ENCODE data around the gene IFIT1B.

IFIT1B gene

DNA sequence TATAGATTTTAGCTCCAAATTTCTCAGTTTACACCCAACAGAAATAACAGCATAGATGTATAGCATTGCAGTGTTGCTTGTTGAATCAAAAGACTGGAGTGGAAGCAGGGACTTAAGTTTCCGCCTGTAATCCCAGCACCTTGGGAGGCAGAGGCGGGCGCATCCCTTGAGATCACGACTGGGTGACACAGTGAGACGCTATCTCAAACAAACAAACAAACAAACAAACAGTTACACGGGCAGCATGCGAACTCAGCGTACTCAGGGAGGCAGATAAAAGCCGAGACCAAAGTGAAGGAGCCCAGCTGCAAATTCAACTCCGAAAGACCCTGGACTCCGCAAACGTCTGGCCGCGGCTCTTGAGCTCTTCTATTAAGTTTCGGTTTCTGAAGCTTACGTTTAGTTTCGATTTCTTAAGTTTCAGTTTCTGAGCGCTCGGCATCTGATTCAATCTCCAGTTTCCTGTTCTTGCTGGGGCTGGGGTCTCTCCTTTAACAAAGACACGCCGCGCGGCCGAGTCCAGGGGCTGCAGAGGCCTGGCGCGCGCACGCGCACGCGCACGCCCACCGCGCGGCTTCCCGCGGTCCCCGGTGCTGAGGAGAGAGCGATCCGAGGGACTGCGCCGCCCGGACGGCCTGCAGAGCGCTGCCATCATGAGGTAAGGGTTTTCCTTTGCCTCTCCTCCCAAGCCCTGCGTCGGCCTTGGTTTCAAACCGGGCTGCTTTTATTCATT is 36.5 kb downstream of the IFIT1B start, which contains the start of gene IFIT5:
Gene IFIT5, plus strand, starts transcription at position 423 of the 733 bp plus-strand sequence. Its CDS starts 231 bp downstream, at position 654.
- DNase-seq = peak; percentile 71

DNA sequence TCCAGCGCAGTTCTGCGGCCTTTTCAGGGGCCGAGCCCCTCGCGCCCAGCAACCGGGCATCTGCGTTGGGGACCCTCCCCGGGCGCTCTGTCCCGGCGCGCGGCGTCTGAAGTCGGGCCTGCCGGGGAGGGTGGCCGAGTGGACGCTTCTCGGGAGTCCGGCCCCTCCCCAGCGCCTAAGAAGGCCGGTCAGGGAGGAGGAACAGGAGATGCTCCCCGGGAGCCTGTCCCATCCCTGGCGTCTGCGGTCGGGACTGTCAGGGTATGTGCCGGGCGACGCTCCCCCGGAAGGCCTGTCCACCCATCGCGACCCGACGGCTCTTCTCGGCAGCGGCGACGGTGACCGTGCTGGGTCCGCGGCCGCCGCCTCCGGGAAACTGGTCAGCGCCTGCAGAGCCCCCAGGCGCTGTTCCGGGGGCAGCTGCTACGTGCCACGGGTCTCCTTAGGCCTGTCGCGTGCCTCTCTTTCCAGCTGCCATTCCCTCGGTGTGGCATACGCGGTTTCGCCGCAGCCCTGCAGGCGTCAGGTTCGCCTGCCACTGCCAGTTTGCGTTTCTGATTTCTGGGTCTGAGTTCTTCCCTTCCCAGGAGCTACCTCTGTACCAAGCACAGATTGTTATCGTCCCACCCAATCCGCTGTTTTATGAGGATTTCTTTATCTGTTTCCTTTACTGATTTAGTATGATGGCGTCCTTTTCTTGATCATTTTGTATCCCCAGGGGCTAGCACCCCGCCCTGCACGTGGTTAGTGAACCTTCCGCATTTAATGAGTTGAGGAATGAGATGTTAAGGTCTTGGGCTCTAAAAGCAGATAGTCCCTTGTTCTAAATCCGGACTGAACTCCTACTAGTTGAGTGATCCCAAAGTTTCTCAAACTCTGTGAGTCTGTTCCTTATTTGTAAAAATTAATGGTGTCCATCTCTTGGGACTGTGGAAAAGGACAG is 37.3 kb downstream of the IFIT1B start:
- DNase-seq = peak; percentile 55

DNA sequence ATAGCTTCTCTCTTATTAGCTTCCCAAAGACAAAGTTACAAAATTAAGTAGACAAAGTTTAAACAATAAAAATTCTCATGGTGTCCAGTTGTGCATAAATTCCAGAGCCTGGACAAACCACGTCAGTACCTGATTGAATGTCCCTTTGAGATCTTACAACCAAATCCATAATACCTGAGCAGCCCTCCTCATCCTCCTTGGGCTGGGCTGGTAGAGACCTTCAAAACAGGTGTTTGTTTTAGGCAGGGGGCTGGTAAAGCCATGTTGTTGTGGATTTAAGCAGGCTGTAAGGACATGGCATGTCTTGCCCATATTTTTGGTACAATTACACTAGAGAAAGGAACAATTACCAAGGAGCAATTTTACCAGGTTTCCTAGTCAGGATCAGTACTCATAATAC is 38.6 kb downstream of the IFIT1B start:
- DNase-seq = no peak

DNA sequence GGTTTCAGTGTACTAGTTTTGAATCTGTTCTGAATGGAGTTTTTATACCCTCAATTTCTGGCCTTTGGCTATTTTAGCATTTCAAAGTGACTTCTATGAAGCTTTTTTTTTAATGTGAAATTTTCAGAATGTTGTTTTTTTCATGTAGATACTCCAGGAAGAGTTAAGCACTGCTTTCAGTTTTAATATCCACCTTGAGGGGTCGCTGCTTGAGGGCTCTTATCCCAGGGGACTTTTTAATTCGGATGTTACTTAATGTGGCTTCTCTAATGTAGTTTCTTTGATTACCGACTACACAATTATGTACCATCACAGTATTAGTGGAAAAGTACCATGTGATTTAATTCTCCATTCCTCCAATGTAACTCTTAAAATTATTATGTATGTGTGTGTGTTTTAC is 41.7 kb downstream of the IFIT1B start:
- DNase-seq = peak; percentile 6

DNA sequence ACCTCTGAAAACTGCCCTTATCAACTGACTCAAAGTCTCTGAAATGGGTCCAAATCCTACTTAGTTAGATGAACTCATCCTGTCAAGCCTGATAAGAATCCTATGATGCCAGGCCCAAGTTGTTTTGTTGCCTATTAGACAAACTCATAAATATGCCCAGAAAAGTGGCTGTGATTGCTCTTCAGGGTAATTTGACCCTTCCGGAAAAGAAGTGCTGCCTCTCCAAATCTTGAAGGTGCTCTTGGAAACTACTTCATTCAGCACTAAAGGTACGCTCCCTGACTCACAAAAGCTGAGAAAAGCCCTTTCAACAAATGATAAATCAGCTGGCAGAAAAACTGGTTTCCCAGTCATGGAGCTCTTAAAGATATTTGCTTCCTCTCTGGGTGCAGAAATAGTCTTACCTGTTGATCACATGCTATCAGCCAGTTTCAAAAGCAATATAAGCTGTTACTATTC is 43.2 kb downstream of the IFIT1B start:
- no peak for DNase-seq

DNA sequence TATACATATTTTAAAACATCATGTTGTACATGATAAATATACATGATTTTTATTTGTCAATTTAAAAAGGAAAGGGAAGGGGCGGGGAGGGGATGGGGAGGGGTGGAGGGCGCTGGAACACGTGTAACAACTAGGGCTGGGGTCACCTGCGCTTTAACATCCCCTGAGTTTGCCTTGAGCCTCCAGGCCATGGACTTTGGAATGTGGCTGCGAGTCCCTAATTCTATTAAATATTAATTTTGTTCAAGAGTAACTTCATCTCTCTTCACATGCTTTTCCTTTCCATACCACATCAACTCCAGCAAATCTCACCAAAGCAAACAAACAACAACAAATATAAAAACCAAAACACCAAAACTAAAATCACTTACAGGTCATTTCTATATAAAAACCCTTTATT is 47.1 kb downstream of the IFIT1B start:
- no peak for DNase-seq

DNA sequence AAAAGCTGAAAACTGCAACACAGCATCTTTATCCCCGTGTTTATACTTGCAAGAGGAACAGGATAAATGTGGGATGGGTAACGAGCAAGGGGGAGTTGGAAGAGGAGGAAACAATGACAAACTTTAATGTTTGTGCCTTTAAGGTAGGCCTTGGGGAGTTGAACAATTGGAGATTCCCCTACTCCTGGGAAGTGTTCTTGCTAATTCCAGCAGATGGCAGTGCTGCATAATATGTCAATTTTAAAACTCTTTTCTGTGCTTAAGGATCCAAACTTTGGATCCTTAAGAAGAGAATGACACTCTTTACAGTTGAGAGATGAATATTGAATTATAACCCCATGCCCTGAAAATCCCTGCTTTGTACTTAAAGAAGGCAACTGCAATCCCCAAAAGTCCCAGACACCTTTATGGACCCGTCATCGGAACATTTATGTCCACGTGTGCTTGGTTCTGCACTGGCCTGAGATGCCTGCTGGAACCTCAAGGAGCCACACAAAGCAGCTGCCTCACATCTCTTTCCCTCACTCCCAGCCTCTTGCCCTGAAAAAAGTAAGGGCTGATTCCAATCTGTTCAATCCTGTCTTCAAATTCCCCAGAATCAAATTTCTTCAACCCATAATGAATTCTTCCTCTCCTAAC is 48.5 kb downstream of the IFIT1B start:
- peak; percentile 9 for DNase-seq

DNA sequence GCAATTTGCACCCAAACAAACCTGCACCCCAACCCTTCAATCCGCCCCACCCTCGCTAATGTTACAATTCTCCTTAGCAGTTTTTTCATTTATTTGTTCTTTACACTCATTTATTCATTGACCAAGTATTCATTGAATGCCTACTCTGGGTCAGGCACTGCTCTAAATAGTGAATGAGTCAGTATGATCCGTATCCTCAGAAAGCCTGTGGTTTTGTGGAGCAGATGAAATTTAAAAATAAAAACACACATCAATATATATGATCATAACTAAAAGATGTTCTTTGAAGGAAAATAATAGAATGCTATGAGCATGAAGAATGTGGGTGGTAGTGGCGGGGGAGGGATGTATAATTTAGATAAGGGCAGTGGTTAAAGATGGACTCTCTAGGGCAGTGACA is 49.8 kb downstream of the IFIT1B start:
- DNase-seq = no peak

DNA sequence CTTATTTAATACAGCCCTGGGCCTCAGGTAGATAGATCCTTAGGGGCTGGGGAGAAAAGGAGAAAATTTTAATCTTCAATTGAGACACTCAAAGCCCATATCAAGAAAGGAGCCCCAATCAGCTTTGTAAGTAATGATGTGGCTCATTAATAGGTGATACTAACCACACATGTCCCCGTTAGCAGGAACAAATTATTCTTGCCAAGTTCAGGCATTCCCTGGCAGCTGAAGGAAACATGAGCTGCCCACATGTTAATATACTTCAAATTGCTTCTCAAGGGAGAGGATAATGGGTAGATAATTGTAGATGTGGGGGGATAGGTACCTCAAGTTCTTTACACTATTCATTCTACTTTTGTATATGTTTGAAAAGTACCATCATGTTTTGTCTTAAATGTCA is 51.0 kb downstream of the IFIT1B start:
- no peak for DNase-seq

DNA sequence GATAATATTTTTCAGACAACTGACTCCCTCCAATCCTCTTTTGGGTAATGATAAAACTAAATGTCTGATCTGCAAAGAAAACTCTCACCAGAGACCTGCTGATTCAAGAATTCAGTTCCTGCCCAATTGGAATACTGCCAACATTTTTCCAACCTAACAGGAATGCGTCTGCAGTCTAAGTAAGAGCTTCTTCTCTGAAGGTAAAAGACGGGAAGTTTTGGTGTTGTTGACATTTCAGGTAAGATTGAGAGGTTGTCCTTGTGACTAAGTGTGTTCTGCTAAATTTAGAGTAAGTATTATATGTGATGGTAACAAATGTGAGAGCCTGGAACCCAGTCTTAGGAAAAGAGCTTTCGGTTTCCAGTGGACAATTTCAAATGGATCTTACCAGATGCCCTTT is 54.1 kb downstream of the IFIT1B start:
- no peak for DNase-seq
